Endometrial microvascular endothelial cells (primary cell): Measurements from ENCODE around the gene CADPS2. TPM values are rescaled to one million over a fixed set of nuclear protein-coding genes. Genes with fewer than 3 reads are reported as not detected.
"Not testable (repeated sequence)": the region's sequence is repeated elsewhere in the genome, so short reads cannot be mapped to it uniquely, and the experiment has no call there.

Experiments used
- in situ Hi-C: cut with HindIII; loops from 2 replicates; pipeline ENCODE4 v1.10.0; 2017; ENCODE audit warnings: low sequenced_read_pairs, low pct_unique_long_range_greater_than_20kb; ENCODE audit errors: inconsistent ontology term
- total RNA-seq: library from RNA; depleted of rRNA; stranded (reverse); fragments of >200 nt; gene quantifications from one replicate; pipeline ENCODE4 v1.2.3, GENCODE V29; 2015; ENCODE audit errors: inconsistent ontology term

CADPS2 gene
- total RNA-seq, 1 donor from 2014 or later: 43.5 TPM

GRCh38 chr7:122300956-122301833 is 585.1 kb downstream of the CADPS2 start:
- in situ Hi-C loops: no loop called here

GRCh38 chr7:122300211-122300932 is 585.9 kb downstream of the CADPS2 start:
- in situ Hi-C loops: no loop called here

- in situ Hi-C loops: no loop called here
Measured at GRCh38 chr7:122299624-122300210, 586.5 kb downstream of the CADPS2 start.

- in situ Hi-C loops: no loop called here
Measured at GRCh38 chr7:122298618-122299017, 587.6 kb downstream of the CADPS2 start.

GRCh38 chr7:122298131-122298530 is 588.1 kb downstream of the CADPS2 start:
- in situ Hi-C loops: no loop called here

- in situ Hi-C loops: no loop called here
Measured at GRCh38 chr7:122291189-122291588, 595.1 kb downstream of the CADPS2 start.

- in situ Hi-C loops: no loop called here
Measured at GRCh38 chr7:122290476-122290875, 595.8 kb downstream of the CADPS2 start.

- in situ Hi-C loops: no loop called here
Measured at GRCh38 chr7:122289426-122289825, 596.8 kb downstream of the CADPS2 start.

GRCh38 chr7:122284608-122285007 is 601.7 kb downstream of the CADPS2 start:
- in situ Hi-C loops: not testable (repeated sequence)

- in situ Hi-C loops: no loop called here
Measured at GRCh38 chr7:122273117-122273516, 613.1 kb downstream of the CADPS2 start.

- in situ Hi-C loops: no loop called here
Measured at GRCh38 chr7:122269241-122269640, 617.0 kb downstream of the CADPS2 start.

Other genes with a start within 250 kb of the CADPS2 start
- gene RNF133, start 187.3 kb downstream of the CADPS2 start, total RNA-seq: 0.09 TPM
- 0.19 TPM for gene RNF148, start 183.5 kb downstream of the CADPS2 start, total RNA-seq
- not detected for gene TAS2R16, start 109.2 kb upstream of the CADPS2 start, total RNA-seq